CD4-positive, alpha-beta T cell treated with Interleukin-15 for 4 hours (primary cell): Measurements from ENCODE around the gene MACROD2.
"Not testable (repeated sequence)": the region's sequence is repeated elsewhere in the genome, so short reads cannot be mapped to it uniquely, and the experiment has no call there.

Experiments used
- DNase-seq: peaks from one replicate; pipeline ENCODE4 v3.0.0-alpha.2; 2020; ENCODE audit warnings: low spot score

MACROD2 gene

GRCh38 chr20:13995086-13995665, at the start of gene MACROD2:
TSS of gene MACROD2 (plus strand) at chr20:13995516.
- DNase-seq = peak; percentile 19

DNA sequence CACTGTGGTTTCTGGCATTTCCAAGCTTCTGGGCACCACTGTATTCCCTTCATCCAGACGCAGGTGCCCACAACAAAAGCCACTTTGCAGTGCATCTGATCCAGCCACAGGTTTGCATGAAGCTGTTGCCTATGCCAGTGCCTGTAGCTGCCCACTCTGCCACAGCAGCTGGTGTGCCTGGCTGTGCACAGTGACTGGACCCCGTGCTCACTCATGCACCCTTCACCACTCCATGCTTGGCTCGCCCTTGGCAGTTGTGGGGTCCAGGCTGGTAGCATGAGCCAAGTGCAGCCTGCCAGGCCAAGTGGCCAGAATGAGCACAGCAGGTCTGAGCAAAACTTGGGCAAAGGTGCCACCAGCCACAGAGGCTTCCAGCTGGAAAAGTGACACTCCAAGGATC, 47.6 kb upstream of the MACROD2 start:
- DNase-seq = no peak

- no peak for DNase-seq
Observed at GRCh38 chr20:13953227-13953626, 42.1 kb upstream of the MACROD2 start.

GRCh38 chr20:13960119-13960518, 35.2 kb upstream of the MACROD2 start:
- no peak for DNase-seq

DNA sequence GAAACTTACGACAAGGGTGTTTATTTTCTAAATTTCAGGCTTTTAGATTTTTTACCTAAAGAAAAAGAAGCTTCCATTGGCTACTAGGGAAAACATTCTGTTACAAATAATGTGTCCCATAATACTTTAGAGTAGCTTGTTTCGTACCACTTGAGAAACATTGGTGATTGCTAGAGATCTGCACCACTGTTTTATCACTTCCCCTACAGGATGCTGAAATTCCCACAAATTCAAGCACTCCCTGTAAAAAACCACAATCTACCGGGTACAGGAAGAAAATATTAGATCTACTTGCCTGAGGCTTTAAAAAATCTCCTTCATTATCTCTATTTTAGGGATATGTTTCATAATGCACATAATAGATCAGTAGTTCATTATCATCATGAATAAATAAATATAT, 34.8 kb upstream of the MACROD2 start:
- no peak for DNase-seq

- no peak for DNase-seq
Observed at GRCh38 chr20:13984211-13984610, 11.1 kb upstream of the MACROD2 start.

GRCh38 chr20:13990465-13990864, 4.9 kb upstream of the MACROD2 start, which contains the start of gene SEL1L2:
TSS of gene SEL1L2 (minus strand) at chr20:13990614. CDS start at chr20:13990534, 80 bp downstream.
- DNase-seq = no peak

- DNase-seq = no peak
Observed at GRCh38 chr20:13991311-13991710, 4.0 kb upstream of the MACROD2 start.

DNA sequence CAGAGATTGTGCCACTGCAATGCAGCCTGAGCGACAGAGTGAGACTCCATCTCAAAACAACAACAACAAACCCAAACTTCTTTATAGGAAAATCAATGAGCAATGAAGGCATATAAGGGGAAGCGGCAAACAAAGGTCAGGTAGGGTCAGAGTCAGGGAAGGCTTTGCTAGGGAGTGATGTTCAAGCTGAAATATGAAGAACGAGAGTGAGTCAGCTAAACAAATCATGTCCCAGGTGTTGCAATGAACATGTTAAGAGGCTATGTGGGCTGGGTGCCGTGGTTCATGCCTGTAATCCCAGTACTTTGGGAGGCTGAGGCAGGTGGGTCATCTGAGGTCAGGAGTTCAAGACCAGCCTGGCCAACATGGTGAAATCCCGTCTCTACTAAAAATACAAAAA, 3.4 kb upstream of the MACROD2 start:
- not testable (repeated sequence) for DNase-seq

- no peak for DNase-seq
Observed at GRCh38 chr20:13995841-13996240, 525 bp downstream of the MACROD2 start.

GRCh38 chr20:13996265-13996664, 949 bp downstream of the MACROD2 start:
- DNase-seq = no peak

DNA sequence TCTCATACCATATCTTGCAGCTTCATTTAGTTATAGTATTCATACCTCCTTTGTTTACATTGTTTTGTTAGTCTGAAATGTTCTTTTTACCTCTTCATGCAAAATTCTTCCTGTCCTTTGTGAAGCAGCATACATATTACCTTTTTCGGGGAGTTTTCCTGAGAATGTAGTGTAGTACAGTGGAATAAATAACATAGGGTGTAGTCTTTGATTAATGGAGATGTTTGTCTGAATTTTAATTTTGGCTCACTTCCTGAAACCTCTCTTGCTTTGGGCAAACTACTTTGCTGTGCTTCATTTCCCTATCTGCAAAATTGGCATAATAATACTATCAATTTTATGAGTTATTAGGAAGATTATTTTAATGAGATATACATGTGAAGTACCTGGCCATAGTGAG, 5.6 kb downstream of the MACROD2 start:
- DNase-seq = no peak

DNA sequence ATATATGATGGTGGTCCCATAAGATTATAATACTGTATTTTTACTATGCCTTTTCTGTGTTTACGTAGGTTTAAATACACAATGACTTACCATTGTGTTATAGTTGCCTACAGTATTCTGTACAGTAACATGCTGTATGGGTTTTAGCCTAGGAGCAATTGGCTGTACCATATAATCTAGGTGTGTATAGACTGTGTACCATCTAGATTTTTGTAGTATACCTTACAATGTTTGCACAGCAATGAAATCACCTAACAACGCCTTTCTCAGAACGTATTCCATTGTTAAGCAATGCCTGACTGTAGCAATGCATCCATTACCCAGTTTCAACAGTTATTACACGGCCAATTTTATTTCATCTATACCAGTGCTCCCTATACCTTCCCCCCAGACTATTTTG, 10.7 kb downstream of the MACROD2 start:
- DNase-seq = no peak

GRCh38 chr20:14009208-14009607, 13.9 kb downstream of the MACROD2 start:
- DNase-seq = no peak

DNA sequence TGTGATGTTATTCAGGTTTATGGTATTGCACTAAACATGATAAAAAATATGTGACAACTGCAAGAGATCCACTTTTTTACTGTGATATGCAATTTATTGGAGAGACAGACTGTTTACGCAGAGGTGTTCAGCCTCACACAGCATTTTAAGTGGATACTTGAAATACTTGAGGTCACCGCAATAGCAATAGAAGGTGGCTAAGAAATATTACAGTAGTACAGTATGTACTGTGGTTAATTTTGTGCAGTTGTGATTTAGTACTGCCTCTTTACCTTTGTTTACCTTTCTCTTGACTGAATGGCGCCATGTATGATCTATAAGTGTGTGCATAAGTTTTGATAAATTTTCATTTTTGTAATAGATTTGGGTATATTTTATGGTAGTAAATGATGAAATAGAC, 17.4 kb downstream of the MACROD2 start:
- no peak for DNase-seq

- DNase-seq = no peak
Observed at GRCh38 chr20:14030991-14031390, 35.7 kb downstream of the MACROD2 start.

DNA sequence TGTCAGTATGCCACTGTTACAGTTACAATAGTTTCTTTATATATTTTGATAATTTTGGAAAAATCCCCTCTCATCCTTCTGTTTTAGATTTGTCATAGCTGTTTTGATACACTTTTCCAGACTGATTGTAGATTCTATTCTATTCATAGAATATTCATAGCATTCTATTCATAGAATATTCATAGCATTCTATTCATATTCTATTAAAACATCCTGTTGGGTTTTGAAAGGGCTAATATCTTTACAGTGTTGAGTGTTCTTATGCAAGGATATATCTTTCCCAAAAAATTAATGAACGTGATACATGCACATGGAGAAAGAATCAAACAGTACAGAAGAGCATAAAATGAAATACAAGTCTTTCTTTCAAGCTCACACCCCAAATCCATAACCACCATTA, 38.0 kb downstream of the MACROD2 start:
- no peak for DNase-seq

DNA sequence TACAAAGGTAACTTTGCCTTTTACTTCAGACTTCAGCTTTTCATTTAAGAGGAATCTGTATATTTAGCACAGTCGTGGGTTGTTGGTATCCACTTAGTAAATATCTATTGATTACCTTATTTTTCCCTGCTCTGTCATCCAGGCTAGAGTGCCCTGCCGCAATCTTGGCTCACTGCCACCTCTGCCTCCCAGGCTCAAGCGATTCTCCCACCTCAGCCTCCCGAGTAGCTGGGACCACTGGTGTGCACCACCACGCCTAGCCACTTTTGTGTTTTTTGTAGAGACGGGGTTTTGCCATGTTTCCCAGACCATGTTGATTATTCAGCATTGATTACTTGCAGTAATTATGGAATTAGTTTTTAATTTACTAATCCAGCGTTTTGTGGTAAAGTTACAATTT, 41.3 kb downstream of the MACROD2 start:
- no peak for DNase-seq

DNA sequence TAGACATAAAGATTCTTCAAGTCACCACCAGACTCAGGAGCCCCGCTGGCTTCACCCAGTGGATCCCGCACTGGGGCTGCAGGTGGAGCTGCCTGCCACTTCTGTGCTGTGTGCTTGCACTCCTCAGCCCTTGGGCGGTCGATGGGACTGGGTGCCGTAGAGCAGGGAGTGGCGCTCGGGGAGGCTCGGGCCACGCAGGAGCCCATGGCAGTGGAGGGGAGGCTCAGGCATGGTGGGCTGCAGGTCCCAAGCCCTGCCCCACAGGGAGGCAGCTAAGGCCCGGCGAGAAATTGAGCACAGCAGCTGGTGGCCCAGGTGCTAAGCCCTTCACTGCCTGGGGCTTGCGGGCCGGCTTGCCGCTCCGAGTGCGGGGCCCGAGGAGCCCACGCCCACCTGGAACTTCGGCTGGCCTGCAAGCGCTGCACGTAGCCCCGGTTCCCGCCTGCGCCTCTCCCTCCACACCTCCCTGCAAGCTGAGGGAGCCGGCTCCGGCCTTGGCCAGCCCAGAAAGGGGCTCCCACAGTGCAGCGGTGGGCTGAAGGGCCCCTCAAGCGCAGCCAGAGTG, 49.5 kb downstream of the MACROD2 start:
- not testable (repeated sequence) for DNase-seq

- DNase-seq = no peak
Observed at GRCh38 chr20:14046534-14046933, 51.2 kb downstream of the MACROD2 start.

GRCh38 chr20:14049111-14049510, 53.8 kb downstream of the MACROD2 start:
- DNase-seq = no peak

- DNase-seq = no peak
Observed at GRCh38 chr20:14051454-14051853, 56.1 kb downstream of the MACROD2 start.

DNA sequence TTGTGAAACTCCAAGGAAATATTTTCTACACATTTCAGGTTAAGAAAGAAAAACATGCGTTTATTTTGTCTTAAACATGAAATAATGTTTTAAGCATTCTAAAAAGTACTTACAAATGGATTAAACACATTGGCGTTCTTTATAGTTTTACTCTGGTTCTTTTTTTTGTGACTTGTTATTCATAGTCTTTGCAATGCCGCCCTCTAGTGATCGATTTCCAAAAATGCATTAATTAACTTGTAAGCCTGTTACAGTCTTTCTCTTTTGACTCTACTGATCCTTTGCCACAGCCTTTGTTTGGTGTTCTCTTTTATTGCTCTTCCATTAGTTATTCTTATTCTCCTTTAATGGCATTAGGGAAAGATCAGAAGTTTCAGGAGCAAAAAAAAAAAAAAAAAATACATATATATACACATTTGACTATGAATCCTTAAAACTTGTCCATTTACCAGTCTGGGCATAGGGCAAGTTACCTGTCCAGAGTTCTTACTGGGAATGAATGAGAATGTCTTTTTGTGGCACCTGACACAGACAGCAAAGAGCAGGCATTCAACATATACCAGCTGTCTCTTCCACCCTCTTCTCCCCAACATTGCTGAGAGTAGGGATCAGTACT, 59.9 kb downstream of the MACROD2 start:
- DNase-seq = peak; percentile 20

DNA sequence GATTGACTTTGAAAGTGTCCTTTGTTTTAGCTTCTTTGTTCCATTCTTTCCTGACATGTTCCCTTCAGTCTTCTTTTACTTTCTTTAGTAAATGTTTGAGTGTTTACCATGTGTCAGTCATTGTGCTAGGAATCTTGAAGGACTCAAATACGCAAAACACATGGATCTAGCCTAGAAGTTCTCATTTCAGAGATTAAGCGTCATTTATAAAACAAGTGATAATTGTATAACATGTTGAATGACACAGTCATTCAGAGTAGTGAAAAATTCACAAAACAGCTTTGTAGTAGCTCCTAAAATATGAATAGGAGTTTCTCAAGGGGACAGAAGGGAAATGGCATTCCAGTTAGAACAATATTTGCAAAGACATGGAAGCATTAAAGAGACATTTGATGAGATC, 66.9 kb downstream of the MACROD2 start:
- DNase-seq = no peak
